ENCODE results near the gene PPM1H. TPM values are rescaled to one million over a fixed set of nuclear protein-coding genes. Genes with fewer than 3 reads are reported as not detected.

The PPM1H gene
- total RNA-seq, 1 donor from 2014 or later = 7.1 TPM

DNA sequence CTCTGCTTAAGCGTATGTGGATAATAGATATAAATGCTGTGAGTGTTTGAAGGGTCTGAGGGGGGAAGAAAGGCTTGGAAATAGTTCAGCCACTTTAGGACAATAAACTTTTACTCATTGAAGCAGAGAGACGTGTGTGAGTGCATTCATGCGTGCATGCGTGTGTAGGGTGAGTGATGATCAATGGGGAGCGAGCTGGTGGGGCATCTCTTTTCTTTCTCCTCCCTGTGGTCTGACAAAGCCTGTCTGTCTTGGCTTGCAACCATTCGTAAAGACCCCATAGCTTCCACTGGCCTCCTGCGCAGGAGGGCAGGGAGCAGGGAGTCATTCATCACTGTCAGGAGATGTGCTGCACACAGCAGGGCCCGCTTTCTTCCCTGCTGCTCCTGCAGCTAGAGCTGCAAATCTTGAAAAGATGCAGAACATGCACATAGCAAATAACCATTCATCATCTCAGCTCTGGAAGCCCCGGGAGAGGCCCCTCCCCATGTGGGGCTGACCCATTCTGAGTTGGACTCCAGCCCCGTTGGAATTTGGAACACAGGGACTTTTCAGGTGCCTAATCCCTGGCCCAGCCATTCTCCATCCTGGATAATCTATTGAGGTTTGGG is 223.2 kb downstream of the PPM1H start:
- DNase-seq = no peak

DNA sequence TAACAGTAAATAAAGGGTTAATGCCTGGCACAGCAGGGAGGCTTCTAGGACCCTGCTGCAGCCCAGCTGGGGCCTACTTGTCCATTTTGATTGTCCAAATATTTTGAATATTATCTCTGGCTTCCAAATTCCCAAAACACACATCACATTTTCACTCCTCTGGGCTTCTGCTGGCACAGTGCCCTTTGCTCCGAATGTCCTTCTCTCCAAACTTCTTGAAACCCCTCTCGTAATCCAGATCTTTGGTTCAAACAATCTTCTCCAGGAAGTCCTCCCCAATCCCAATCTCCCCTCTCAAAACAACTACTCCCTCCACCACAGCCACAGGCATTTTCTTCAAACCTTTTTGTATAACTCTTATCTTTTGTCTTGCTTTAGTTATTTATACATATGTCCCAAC is 225.6 kb downstream of the PPM1H start:
- no peak for DNase-seq

DNA sequence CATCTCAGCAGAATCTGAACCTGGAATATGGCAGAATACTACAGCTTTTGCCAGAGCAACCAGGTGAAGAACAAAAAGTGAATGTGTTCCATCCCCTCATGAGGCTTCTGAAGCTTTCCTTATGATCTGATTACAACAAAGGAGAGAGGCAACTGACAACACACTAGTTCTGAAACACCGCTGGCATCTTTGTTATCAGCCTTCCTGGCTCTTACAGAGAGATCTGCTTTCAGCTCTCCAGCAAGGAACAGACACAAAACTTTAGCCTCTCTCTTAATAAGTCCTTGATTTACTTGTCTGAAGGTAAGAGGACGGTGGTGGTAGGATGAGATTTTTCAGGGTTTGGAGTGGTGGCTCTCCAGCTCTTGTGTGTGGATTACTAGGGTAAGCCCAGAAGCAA is 227.0 kb downstream of the PPM1H start:
- DNase-seq = no peak

- no peak for DNase-seq
Observed at GRCh38 chr12:62705846-62706245, 229.1 kb downstream of the PPM1H start.

DNA sequence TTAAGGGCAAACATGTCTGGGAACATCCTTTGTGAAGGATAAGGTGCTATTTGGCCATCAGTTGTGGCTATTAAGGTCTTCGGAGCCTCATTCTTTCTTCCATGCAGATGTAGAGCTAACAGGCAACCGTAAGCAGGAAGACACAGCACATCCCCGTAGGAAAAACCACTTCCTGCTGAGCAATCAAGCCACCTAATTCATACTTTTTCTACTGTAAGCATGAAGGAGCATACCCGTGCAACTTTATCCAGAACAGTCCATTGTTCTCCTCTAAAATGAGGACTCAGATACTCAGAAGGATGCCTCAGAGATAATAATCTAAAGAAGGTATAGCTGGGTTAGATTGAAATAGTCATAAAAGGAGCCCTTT is 232.0 kb downstream of the PPM1H start:
- DNase-seq = no peak

DNA sequence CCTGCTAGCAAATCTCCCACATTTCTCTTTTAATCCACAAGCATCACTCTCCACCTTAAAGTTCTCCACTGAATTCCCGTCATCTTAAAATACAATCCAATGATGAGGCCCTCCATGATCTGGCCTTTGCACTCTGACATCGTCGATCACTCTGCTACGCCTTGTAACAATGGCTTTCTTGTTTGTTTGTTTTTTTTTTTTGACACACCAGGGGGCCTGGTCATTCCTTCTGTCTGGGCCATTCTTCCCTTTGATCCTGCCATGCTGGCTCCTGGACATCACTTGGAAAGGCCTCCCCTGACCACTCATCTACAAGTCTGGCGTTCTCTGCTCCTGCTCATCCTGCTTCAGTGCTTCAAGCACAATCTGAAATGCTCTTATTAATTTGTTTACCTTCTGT is 233.5 kb downstream of the PPM1H start:
- DNase-seq = no peak

DNA sequence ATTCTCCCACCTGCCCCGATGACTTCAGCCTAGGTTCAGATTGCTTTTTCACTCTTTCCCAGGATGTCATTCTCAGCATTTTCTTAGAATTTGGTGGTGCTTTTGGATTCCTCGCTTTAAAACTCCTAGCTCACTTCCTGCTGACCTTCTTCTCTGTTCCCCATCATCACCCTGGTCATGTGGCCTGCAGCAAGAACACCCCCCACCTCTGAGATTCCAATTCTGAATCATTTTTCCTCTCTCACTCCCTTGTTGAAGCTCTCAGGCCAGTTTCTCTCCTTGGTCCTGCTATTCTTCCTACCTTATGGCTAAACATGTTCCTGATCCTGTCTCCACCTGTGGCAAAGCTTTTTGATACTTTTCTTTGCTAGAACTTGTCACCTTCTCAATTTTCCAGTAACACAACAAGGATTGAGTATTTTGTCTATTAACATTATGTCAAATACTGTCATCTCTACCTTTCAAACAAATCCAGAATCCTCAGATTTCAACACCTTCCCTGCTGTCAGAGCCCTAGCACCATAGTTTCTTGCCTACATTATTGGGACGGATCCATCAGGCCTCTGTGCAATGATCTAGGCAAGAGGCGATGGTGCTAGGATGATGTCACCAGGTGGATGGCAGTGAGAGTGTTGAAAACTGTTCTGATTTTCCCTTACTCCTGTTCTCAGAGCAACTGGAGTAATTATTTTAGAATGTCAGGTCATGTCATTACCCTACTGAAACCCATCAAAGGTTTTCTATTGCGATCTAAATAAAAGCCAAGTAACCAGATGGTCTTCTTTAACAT is 234.7 kb downstream of the PPM1H start:
- DNase-seq = no peak

- DNase-seq = no peak
Observed at GRCh38 chr12:62698701-62699101, 236.2 kb downstream of the PPM1H start.

DNA sequence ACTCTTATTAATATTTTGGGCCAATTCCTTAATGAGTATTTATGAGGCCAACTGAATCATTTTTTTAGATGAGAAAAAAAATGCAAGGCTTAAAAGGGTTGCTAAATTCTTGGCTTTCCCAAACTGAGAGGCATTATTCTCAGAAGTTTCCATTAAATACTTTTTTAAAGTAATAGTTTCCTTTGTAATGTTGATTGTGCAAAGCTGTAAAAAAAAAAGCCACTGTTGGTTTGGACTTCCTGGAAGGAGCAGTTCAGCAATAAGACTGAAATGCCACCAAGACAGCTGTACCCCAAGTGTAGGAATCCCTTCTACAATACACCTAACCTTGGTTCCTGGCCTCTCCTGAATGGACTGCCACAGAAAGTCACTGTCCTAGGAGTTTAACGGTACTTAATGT is 237.1 kb downstream of the PPM1H start:
- DNase-seq = no peak

- DNase-seq = no peak
Observed at GRCh38 chr12:62695696-62696095, 239.3 kb downstream of the PPM1H start.

- no peak for DNase-seq
Observed at GRCh38 chr12:62694632-62695031, 240.3 kb downstream of the PPM1H start.

- no peak for DNase-seq
Observed at GRCh38 chr12:62694116-62694515, 240.8 kb downstream of the PPM1H start.

DNA sequence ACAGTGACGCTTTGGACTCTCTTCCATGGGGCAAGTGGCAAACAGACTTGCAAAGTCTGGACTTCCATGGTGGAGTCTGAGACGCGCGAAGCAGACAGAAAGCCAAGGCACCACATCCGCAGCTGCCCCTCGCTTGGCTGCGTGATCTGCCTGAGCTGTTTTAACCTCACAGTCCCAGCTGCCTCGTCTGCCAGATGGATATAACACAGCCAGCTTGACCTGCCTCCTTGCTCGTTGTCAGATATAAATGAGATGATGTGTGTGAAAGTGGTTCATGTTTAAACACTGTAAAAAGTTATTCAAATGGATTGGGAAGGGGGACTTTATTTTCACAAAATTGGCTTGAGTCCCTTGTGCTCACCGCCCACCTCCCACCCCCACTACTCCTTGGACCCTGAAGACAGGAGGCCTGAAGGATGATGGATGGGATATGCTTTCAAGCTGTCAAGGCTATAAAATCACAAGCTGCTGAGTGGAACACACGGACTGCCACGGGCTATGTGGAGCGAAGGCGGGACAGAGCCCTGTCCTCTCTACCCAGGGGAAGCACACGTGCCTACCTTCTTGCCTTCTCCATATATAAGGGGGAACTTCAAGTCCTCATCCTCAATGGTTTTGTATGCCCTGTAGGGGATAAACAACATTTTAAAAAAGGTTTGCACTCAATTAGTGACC is 241.4 kb downstream of the PPM1H start:
- DNase-seq = no peak

- DNase-seq = no peak
Observed at GRCh38 chr12:62692884-62693283, 242.1 kb downstream of the PPM1H start.

GRCh38 chr12:62691309-62691708 is 243.6 kb downstream of the PPM1H start:
- no peak for DNase-seq

GRCh38 chr12:62689042-62689839 is 245.7 kb downstream of the PPM1H start:
- DNase-seq = no peak

GRCh38 chr12:62686938-62687337 is 248.0 kb downstream of the PPM1H start:
- peak; percentile 12 for DNase-seq

DNA sequence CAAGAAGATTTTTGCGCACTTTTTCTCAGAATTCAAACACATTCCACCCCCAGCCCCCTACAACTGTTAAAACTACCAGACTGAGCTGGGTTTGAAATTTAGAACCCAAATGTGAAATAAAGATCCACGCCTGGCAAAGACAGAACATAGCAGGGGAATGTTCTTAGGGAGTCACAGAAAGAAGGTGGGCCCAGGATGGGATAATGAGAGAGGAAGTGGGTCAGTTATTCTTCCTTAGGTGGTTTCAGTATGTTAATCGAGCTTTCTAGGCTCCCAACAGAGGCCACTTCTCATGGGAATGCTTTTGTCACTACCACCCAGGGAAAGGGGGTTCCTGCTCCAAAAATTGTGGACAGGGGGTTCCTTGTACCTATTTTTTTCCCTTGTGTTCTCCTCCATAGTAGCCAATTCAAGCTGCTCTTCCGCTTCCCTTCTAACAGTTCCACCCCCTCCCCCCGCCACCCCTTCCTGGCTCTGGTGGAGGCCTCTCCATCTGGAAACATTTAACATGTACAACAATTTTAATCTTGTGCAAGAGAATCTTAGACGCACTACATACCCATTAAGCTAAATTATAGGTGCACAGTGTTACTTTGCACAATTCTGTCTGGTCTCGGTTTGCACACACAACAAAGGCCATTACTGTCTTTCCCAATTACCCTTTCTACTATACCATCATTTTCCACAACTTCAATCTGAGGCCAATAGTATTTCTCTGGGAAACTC is 250.2 kb downstream of the PPM1H start:
- peak; percentile 81 for DNase-seq

- DNase-seq = peak; percentile 90
Observed at GRCh38 chr12:62683776-62684569, 251.0 kb downstream of the PPM1H start.

GRCh38 chr12:62681306-62681705 is 253.6 kb downstream of the PPM1H start:
- DNase-seq = no peak

GRCh38 chr12:62679608-62680007 is 255.3 kb downstream of the PPM1H start:
- no peak for DNase-seq
